DND-41 (cell line): ENCODE data around the gene TACO1.

Experiments used
- EZH2 ChIP-seq: IDR thresholded peaks from 3 replicates; pipeline ENCODE4 v1.6.1; 2012; ENCODE audit warnings: borderline replicate concordance, low read depth, mild to moderate bottlenecking, moderate library complexity, low read length, inconsistent platforms; ENCODE audit not compliant: severe bottlenecking
- TF ChIP-seq, protein P1 (sequence below): IDR thresholded peaks from 2 replicates; pipeline ENCODE4 v1.5.1; 2012; ENCODE audit warnings: borderline replicate concordance, low read length, moderate library complexity, mild to moderate bottlenecking; ENCODE audit not compliant: poor library complexity, severe bottlenecking; ENCODE audit errors: extremely low read depth

DNA sequence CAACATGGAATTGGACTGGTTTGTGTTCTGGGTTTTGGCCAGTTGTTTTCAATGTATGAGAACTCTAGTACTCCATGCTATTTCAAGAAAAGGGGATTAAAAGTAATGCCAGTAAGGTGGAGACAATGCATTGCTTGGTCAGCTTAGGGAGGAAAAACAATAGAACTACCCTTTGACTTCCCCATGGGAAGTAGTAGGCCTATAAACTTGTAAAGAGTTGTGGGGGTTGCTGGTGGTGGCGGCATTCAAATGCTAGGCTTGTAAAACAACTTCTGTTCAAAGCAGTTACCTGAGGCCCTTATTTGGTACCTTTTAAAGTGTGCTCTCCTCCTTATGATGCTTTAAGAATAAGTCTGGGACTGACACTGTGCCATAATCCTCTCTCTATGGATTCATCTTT is 30.9 kb downstream of the TACO1 start:
- TF ChIP-seq, protein P1, sequence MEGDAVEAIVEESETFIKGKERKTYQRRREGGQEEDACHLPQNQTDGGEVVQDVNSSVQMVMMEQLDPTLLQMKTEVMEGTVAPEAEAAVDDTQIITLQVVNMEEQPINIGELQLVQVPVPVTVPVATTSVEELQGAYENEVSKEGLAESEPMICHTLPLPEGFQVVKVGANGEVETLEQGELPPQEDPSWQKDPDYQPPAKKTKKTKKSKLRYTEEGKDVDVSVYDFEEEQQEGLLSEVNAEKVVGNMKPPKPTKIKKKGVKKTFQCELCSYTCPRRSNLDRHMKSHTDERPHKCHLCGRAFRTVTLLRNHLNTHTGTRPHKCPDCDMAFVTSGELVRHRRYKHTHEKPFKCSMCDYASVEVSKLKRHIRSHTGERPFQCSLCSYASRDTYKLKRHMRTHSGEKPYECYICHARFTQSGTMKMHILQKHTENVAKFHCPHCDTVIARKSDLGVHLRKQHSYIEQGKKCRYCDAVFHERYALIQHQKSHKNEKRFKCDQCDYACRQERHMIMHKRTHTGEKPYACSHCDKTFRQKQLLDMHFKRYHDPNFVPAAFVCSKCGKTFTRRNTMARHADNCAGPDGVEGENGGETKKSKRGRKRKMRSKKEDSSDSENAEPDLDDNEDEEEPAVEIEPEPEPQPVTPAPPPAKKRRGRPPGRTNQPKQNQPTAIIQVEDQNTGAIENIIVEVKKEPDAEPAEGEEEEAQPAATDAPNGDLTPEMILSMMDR, result no peak
- TF ChIP-seq EZH2, result no peak
